WTC11 (cell line): Measurements from ENCODE around the gene MRPL24. TPM values are rescaled to one million over a fixed set of nuclear protein-coding genes. Genes with fewer than 3 reads are reported as not detected.

Experiments used
- ATAC-seq: fragments of 200-7000 bp; cut with Tn5 transposase; 2 replicates; pipeline ENCODE4 v1.10.0; 2021; ENCODE audit warnings: mild to moderate bottlenecking, moderate library complexity
- CTCF ChIA-PET: fragments of 300-600 bp; sonication (Branson Sonifier 250); formaldehyde crosslinking; loops from one replicate; lab custom pipeline; 2021; ENCODE audit warnings: antibody characterized with exemption; lab: Charles Lee
- POLR2A ChIA-PET: fragments of 350-600 bp; sonication (Branson Sonifier 250); formaldehyde crosslinking; loops from one replicate; lab custom pipeline; 2021; ENCODE audit warnings: antibody characterized with exemption; lab: Charles Lee
- DNase-seq: peaks from one replicate; pipeline ENCODE4 v3.0.0; 2021; ENCODE audit warnings: low spot score
- H3K27ac Mint-ChIP-seq: 2 replicates; pipeline ENCODE4 v1.8.0; 2021; ENCODE audit warnings: mixed read lengths
- H3K27me3 Mint-ChIP-seq: 2 replicates; pipeline ENCODE4 v1.8.0; 2021; ENCODE audit warnings: low read depth, mild to moderate bottlenecking, moderate library complexity, mixed read lengths
- H3K36me3 Mint-ChIP-seq: 2 replicates; pipeline ENCODE4 v1.8.0; 2021; ENCODE audit warnings: mixed read lengths
- H3K4me1 Mint-ChIP-seq: 2 replicates; pipeline ENCODE4 v1.8.0; 2022; ENCODE audit warnings: mixed read lengths
- H3K4me3 Mint-ChIP-seq: 2 replicates; pipeline ENCODE4 v1.8.0; 2021; ENCODE audit warnings: mild to moderate bottlenecking, moderate library complexity, mixed read lengths
- H3K9me3 Mint-ChIP-seq: 2 replicates; pipeline ENCODE4 v1.8.0; 2021; ENCODE audit warnings: mixed read lengths
- EMX1 ChIP-seq: fragments of 250-450 bp; sonication (Bioruptor Pico); IDR thresholded peaks from 2 replicates; pipeline ENCODE4 v1.8.0; 2021; ENCODE audit warnings: mild to moderate bottlenecking
- FOXJ3 ChIP-seq: sonication (generic); formaldehyde crosslinking; IDR thresholded peaks from 2 replicates; pipeline ENCODE4 v1.9.0; 2021; ENCODE audit warnings: missing genetic modification reagents, mild to moderate bottlenecking, borderline replicate concordance
- IRF2 ChIP-seq: sonication (generic); formaldehyde crosslinking; IDR thresholded peaks from 2 replicates; pipeline ENCODE4 v1.8.0; 2022; ENCODE audit warnings: low read depth, missing genetic modification reagents, borderline replicate concordance
- KAT7 ChIP-seq: sonication (generic); formaldehyde crosslinking; IDR thresholded peaks from 2 replicates; pipeline ENCODE4 v1.8.1; 2023; ENCODE audit warnings: missing genetic modification reagents, mild to moderate bottlenecking, borderline replicate concordance
- NFE2L1 ChIP-seq: sonication (generic); formaldehyde crosslinking; IDR thresholded peaks from 2 replicates; pipeline ENCODE4 v1.8.1; 2023; ENCODE audit warnings: missing genetic modification reagents
- NR3C1 ChIP-seq: sonication (generic); formaldehyde crosslinking; conservative IDR thresholded peaks from 2 replicates; pipeline ENCODE4 v1.8.1; 2023; ENCODE audit warnings: low read depth, mild to moderate bottlenecking, missing genetic modification reagents
- SMAD4 ChIP-seq: sonication (generic); formaldehyde crosslinking; IDR thresholded peaks from 2 replicates; pipeline ENCODE4 v1.8.0; 2022; ENCODE audit warnings: mild to moderate bottlenecking, missing genetic modification reagents
- SOX15 ChIP-seq: fragments of 250-450 bp; sonication (Bioruptor Pico); IDR thresholded peaks from 2 replicates; pipeline ENCODE4 v1.9.0; 2021; ENCODE audit warnings: mild to moderate bottlenecking
- ZNF138 ChIP-seq: sonication (generic); formaldehyde crosslinking; conservative IDR thresholded peaks from 2 replicates; pipeline ENCODE4 v1.8.1; 2022; ENCODE audit warnings: mild to moderate bottlenecking, moderate library complexity, missing genetic modification reagents
- ZNF423 ChIP-seq: fragments of 250-450 bp; sonication (Bioruptor Pico); IDR thresholded peaks from 2 replicates; pipeline ENCODE4 v2.1.2; 2022; ENCODE audit warnings: mild to moderate bottlenecking, moderate library complexity
- total RNA-seq: library from RNA; stranded (reverse); gene quantifications from 3 replicates; pipeline ENCODE4 v1.2.3, GENCODE V29; 2021
- TF ChIP-seq, protein P1 (sequence below): sonication (generic); formaldehyde crosslinking; IDR thresholded peaks from 2 replicates; pipeline ENCODE4 v1.8.0; 2022; ENCODE audit warnings: mild to moderate bottlenecking, missing genetic modification reagents
- TF ChIP-seq, protein P2 (sequence below): sonication (generic); formaldehyde crosslinking; IDR thresholded peaks from 2 replicates; pipeline ENCODE4 v1.8.1; 2023; ENCODE audit warnings: mild to moderate bottlenecking, missing genetic modification reagents, moderate library complexity
- TF ChIP-seq, protein P3 (sequence below): sonication (generic); formaldehyde crosslinking; IDR thresholded peaks from 2 replicates; pipeline ENCODE4 v1.8.1; 2022; ENCODE audit warnings: mild to moderate bottlenecking, moderate library complexity, missing genetic modification reagents
- TF ChIP-seq, protein P4 (sequence below): sonication (generic); formaldehyde crosslinking; IDR thresholded peaks from 2 replicates; pipeline ENCODE4 v1.8.0; 2023; ENCODE audit warnings: missing genetic modification reagents, mild to moderate bottlenecking, borderline replicate concordance
- TF ChIP-seq, protein P5 (sequence below): sonication (generic); formaldehyde crosslinking; IDR thresholded peaks from 2 replicates; pipeline ENCODE4 v1.8.1; 2022; ENCODE audit warnings: low read depth, missing genetic modification reagents, borderline replicate concordance
- TF ChIP-seq, protein P6 (sequence below): sonication (generic); formaldehyde crosslinking; IDR thresholded peaks from 2 replicates; pipeline ENCODE4 v1.8.0; 2022; ENCODE audit warnings: mild to moderate bottlenecking, missing genetic modification reagents

The MRPL24 gene
- total RNA-seq, 1 experiment from 2014 or later: 35.2 TPM

DNA sequence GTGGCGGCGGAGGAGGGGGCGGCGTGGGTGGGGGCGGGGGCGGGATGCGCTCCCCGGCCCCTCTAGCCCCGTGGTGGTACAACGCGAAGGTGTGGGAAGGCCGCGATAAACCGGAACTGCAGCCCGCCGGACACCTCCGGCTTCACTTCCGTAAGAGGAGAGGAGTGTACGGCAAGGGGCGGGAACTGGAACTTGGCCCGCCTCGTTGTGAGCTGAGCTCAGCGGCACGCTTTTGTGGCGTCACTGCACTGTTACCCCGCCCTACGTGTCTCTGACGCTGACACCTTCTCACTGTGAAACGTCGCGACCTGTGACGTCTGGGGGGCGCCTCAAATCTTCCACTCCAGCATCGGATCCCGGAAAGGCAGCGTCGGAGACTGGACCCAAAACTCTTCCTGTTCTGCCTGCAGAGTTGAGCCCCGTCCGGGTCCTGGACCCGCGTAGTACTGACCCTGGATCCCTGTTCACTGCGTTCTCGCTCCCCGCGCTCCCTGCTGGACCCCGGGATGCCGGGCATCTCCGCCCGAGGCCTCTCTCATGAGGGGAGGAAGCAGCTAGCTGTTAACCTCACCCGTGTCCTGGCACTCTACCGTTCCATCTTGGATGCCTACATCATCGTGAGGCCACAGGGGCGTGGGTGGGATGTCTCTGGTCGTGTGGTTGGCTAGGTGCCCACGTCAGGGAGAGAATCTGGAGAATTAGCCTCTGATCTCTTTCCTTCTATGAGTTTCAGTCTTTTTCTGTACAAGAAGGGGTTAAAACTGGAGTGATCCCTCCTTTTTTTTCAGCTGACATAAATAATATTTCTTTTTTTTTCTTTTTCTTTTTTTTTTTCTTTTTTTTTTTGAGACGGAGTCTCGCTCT lies 12.1 kb downstream of the MRPL24 start, which contains the start of gene ISG20L2 (continued):
- TF ChIP-seq FOXJ3 (CRISPR knock-in tag) (no peak), SOX15 (CRISPR knock-in tag) (no peak), NFE2L1 (CRISPR knock-in tag) (no peak), IRF2 (CRISPR knock-in tag) (no peak), NR3C1 (no peak), ZNF138 (no peak), SMAD4 (no peak), EMX1 (CRISPR knock-in tag) (no peak)
- TF ChIP-seq, protein P1, sequence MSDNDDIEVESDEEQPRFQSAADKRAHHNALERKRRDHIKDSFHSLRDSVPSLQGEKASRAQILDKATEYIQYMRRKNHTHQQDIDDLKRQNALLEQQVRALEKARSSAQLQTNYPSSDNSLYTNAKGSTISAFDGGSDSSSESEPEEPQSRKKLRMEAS: peak; percentile 63; the same call in 1 of the 2 replicates
- TF ChIP-seq, protein P2, sequence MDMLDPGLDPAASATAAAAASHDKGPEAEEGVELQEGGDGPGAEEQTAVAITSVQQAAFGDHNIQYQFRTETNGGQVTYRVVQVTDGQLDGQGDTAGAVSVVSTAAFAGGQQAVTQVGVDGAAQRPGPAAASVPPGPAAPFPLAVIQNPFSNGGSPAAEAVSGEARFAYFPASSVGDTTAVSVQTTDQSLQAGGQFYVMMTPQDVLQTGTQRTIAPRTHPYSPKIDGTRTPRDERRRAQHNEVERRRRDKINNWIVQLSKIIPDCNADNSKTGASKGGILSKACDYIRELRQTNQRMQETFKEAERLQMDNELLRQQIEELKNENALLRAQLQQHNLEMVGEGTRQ: no peak

DNA sequence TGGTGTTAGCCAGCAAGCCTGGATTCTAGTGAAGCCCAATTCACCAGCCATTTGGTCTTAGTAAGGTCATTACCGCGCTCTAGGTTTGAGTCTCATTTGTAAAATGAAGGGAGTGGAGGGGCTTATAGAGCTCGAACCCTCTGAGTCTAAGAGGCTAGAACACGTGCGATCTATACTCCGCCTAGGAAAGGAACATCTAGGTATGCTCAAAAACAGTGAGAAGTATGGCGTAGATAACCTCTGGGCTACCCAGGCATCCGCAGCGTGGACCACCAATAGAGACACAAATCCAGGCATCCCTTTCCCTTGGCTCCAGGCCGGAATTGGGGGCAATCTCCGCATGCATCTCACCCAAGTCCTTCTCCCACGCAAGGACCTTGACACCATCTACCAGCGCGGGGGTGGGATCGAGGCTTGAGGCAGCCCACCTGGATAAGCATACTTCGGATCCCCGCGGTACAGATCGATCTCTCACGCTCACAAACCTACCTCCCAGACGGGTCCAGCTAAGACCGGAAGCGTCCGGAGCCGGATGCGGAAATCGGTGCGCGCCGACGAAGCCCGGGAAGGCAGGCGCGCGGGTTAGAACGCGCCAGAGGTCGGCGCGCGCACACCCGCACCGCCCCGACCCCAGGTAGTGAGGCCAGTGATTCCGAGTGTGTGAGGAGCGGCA lies 12.8 kb downstream of the MRPL24 start, which contains the start of gene METTL25B:
TSS of gene METTL25B (plus strand) at position 544 of the 673 bp plus-strand sequence. CDS start 636 bp downstream, outside the sequence.
- CTCF ChIA-PET: interaction anchor here (0.6 to 9.5 kb wide), 20 partner anchors 13 to 1967 kb away, joined by 3 to 682 read pairs (median 8); partner anchors contain the start of genes CRABP2, HDGF, INSRR and LRRC71
- ATAC-seq (peak; percentile 63), DNase-seq (peak; percentile 81)
- TF ChIP-seq, protein P3, sequence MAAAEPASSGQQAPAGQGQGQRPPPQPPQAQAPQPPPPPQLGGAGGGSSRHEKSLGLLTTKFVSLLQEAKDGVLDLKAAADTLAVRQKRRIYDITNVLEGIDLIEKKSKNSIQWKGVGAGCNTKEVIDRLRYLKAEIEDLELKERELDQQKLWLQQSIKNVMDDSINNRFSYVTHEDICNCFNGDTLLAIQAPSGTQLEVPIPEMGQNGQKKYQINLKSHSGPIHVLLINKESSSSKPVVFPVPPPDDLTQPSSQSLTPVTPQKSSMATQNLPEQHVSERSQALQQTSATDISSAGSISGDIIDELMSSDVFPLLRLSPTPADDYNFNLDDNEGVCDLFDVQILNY (CRISPR knock-in tag): peak; percentile 88; the same call in 1 of the 2 replicates
- TF ChIP-seq, protein P1: peak; percentile 45; the same call in 1 of the 2 replicates
- no peak for TF ChIP-seq ZNF423 (CRISPR knock-in tag)
- TF ChIP-seq, protein P4, sequence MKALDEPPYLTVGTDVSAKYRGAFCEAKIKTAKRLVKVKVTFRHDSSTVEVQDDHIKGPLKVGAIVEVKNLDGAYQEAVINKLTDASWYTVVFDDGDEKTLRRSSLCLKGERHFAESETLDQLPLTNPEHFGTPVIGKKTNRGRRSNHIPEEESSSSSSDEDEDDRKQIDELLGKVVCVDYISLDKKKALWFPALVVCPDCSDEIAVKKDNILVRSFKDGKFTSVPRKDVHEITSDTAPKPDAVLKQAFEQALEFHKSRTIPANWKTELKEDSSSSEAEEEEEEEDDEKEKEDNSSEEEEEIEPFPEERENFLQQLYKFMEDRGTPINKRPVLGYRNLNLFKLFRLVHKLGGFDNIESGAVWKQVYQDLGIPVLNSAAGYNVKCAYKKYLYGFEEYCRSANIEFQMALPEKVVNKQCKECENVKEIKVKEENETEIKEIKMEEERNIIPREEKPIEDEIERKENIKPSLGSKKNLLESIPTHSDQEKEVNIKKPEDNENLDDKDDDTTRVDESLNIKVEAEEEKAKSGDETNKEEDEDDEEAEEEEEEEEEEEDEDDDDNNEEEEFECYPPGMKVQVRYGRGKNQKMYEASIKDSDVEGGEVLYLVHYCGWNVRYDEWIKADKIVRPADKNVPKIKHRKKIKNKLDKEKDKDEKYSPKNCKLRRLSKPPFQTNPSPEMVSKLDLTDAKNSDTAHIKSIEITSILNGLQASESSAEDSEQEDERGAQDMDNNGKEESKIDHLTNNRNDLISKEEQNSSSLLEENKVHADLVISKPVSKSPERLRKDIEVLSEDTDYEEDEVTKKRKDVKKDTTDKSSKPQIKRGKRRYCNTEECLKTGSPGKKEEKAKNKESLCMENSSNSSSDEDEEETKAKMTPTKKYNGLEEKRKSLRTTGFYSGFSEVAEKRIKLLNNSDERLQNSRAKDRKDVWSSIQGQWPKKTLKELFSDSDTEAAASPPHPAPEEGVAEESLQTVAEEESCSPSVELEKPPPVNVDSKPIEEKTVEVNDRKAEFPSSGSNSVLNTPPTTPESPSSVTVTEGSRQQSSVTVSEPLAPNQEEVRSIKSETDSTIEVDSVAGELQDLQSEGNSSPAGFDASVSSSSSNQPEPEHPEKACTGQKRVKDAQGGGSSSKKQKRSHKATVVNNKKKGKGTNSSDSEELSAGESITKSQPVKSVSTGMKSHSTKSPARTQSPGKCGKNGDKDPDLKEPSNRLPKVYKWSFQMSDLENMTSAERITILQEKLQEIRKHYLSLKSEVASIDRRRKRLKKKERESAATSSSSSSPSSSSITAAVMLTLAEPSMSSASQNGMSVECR (CRISPR knock-in tag): peak; percentile 31; the same call in 1 of the 2 replicates
- TF ChIP-seq, protein P5, sequence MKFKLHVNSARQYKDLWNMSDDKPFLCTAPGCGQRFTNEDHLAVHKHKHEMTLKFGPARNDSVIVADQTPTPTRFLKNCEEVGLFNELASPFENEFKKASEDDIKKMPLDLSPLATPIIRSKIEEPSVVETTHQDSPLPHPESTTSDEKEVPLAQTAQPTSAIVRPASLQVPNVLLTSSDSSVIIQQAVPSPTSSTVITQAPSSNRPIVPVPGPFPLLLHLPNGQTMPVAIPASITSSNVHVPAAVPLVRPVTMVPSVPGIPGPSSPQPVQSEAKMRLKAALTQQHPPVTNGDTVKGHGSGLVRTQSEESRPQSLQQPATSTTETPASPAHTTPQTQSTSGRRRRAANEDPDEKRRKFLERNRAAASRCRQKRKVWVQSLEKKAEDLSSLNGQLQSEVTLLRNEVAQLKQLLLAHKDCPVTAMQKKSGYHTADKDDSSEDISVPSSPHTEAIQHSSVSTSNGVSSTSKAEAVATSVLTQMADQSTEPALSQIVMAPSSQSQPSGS (CRISPR knock-in tag): no peak
- 0 out of 2 replicates have a peak, but pooled peaks have one; percentile 4 for TF ChIP-seq KAT7 (CRISPR knock-in tag)
- TF ChIP-seq, protein P6, sequence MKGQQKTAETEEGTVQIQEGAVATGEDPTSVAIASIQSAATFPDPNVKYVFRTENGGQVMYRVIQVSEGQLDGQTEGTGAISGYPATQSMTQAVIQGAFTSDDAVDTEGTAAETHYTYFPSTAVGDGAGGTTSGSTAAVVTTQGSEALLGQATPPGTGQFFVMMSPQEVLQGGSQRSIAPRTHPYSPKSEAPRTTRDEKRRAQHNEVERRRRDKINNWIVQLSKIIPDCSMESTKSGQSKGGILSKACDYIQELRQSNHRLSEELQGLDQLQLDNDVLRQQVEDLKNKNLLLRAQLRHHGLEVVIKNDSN (CRISPR knock-in tag): peak; percentile 31; the same call in 1 of the 2 replicates
- TF ChIP-seq, all 79 proteins: peak for 5
- Mint-ChIP-seq H3K9me3 (no peaks in the 10 kb centered on the region), H3K4me3 (no peak within 1 kb of the TSS), H3K36me3 (peaks cover 20% of the 10 kb centered on the region), H3K4me1 (peaks cover 14% of the 10 kb centered on the region), H3K27me3 (no peaks in the 10 kb centered on the region), H3K27ac (peak within 1 kb of the TSS; percentile 99)
- POLR2A ChIA-PET: interaction anchor here (0.6 to 5.3 kb wide), 16 partner anchors 13 to 226 kb away, joined by 3 to 57 read pairs (median 4); partner anchors contain the start of genes CRABP2, HDGF, MRPL24 and PRCC
